Kidney glomerular epithelial cell (primary cell): Measurements from ENCODE around the gene RNASE4.

Experiments
- DNase-seq: peaks from one replicate; lab custom pipeline; 2025; lab: John Stamatoyannopoulos, UW

RNASE4 gene

GRCh38 chr14:20675669-20676068, 8.7 kb upstream of the RNASE4 start:
- DNase-seq, result no peak

GRCh38 chr14:20676072-20676471, 8.3 kb upstream of the RNASE4 start:
- DNase-seq, result no peak

- DNase-seq, result no peak
Observed at GRCh38 chr14:20679907-20680306, 4.5 kb upstream of the RNASE4 start.

GRCh38 chr14:20680363-20680762, 4.0 kb upstream of the RNASE4 start:
- no peak for DNase-seq

- no peak for DNase-seq
Observed at GRCh38 chr14:20680843-20681347, 3.5 kb upstream of the RNASE4 start.

- peak; percentile 97 for DNase-seq
Observed at GRCh38 chr14:20681348-20682126, 2.8 kb upstream of the RNASE4 start.

- peak; percentile 65 for DNase-seq
Observed at GRCh38 chr14:20682127-20682434, 2.3 kb upstream of the RNASE4 start.

GRCh38 chr14:20682435-20683124, 1.8 kb upstream of the RNASE4 start:
- DNase-seq, result peak; percentile 87

GRCh38 chr14:20683125-20683890, 1.1 kb upstream of the RNASE4 start:
- DNase-seq, result peak; percentile 89

- DNase-seq, result peak; percentile 55
Observed at GRCh38 chr14:20684662-20685456, 499 bp downstream of the RNASE4 start.

GRCh38 chr14:20686386-20687143, 2.2 kb downstream of the RNASE4 start:
- DNase-seq, result no peak

GRCh38 chr14:20687362-20688166, 3.2 kb downstream of the RNASE4 start:
- DNase-seq, result no peak

GRCh38 chr14:20688167-20688839, 3.9 kb downstream of the RNASE4 start, which contains the start of gene ANG:
Gene ANG, plus strand, starts transcription at chr14:20688764. Its CDS starts 4,801 bp downstream, at chr14:20693565.
- DNase-seq, result no peak

GRCh38 chr14:20690848-20691640, 6.7 kb downstream of the RNASE4 start:
- DNase-seq, result peak; percentile 87

- DNase-seq, result no peak
Observed at GRCh38 chr14:20692116-20692751, 7.9 kb downstream of the RNASE4 start.

GRCh38 chr14:20696764-20697163, 12.4 kb downstream of the RNASE4 start:
- no peak for DNase-seq

GRCh38 chr14:20697273-20698017, 13.1 kb downstream of the RNASE4 start:
- peak; percentile 65 for DNase-seq

- DNase-seq, result no peak
Observed at GRCh38 chr14:20698018-20698329, 13.6 kb downstream of the RNASE4 start.
